SK-N-SH (cell line): ENCODE measurements around the gene TLE1.

Source experiments
- CHD2 ChIP-seq: fragments of 150-350 bp; IDR thresholded peaks from 2 replicates; pipeline ENCODE4 v1.6.1; 2018; ENCODE audit warnings: low read length; ENCODE audit not compliant: partially characterized antibody
- CTCF ChIP-seq: fragments of 200-600 bp; sonication (generic); IDR thresholded peaks from 2 replicates; pipeline ENCODE4 v1.6.1; 2017; ENCODE audit warnings: antibody characterized with exemption, mild to moderate bottlenecking, moderate library complexity
- EP300 ChIP-seq, 2 experiments: IDR thresholded peaks; 2 replicates each; pipeline versions ENCODE4 v1.4.0 to v1.6.1; 2012; ENCODE audit warnings: borderline replicate concordance in 1 of 2, low read depth in 1 of 2, low read length in 1 of 2
- NRF1 ChIP-seq: IDR thresholded peaks from 2 replicates; pipeline ENCODE4 v1.6.1; 2012; ENCODE audit warnings: low read depth, mild to moderate bottlenecking, low read length

- TF ChIP-seq EP300 (IDR thresholded peaks at IDR 0.05; ENCODE audit: borderline replicate concordance in 1 of 2, low read depth in 1 of 2, low read length in 1 of 2) (no peak), CTCF (no peak), NRF1 (no peak), CHD2 (no peak)
Observed at GRCh38 chr9:81720450-81721086, 31.2 kb upstream of the TLE1 start.
